ENCODE measurements around the gene ENPP7.

Gene ENPP7

DNA sequence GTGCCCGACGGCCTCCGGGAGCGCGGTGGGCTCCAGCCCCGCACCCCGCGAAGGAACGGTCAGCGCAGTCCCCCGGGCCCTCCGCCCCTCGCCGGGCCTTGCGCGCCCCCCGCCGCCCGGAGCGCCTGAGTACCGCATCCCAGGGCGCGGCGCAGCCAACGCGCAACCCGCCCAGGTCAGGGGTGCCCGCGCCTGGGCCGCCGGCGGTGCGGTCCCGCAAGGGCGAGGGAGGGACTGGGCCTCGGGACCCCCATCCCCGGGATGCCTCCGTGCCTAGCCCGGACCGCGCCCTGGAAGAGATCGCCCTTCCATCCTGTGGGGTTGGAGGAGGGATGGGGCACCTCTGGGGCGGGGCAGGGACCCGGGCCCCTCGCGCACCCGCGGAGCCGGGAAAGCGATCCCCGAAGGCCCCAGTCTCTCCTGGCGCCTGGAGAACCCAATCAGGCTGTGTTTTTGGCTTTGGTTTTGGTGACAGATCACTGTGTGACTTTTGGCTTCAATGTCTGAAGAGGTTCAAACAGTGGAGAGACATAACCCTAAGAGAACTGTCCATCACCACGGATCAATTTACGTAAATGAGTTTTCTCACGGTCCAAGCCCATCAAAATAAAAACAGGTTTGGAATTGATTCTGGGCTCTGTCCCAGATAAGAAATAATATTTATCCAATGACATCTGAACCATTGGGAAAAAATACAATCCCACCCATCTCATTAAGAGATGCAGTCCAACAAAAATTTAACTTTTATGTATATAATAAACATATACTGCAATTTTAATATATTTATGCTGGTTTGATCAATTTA lies 17.8 kb downstream of the ENPP7 start:
- no peaks in the 10 kb centered on the region for H3K9me3 ChIP-seq (ENCODE audit: insufficient read depth, low read length)
- H3K4me1 ChIP-seq (ENCODE audit: low read length), result peaks cover 35% of the 10 kb centered on the region
- no peak overlapping the region for H3K9ac ChIP-seq (ENCODE audit: low read length)
- H3K4me2 ChIP-seq (ENCODE audit: low read length), result no peak overlapping the region
- no peaks in the 10 kb centered on the region for H3K79me2 ChIP-seq (ENCODE audit: low read length)
- peaks cover 9% of the 10 kb centered on the region; the same call in 1 of the 2 replicates for H3K27me3 ChIP-seq (ENCODE audit: low read depth, low read length)
- H3K4me3 ChIP-seq (ENCODE audit: low read length), result no peak overlapping the region
- H4K20me1 ChIP-seq (ENCODE audit: insufficient read depth, low read length), result no peaks in the 10 kb centered on the region
- TF ChIP-seq, protein P1, sequence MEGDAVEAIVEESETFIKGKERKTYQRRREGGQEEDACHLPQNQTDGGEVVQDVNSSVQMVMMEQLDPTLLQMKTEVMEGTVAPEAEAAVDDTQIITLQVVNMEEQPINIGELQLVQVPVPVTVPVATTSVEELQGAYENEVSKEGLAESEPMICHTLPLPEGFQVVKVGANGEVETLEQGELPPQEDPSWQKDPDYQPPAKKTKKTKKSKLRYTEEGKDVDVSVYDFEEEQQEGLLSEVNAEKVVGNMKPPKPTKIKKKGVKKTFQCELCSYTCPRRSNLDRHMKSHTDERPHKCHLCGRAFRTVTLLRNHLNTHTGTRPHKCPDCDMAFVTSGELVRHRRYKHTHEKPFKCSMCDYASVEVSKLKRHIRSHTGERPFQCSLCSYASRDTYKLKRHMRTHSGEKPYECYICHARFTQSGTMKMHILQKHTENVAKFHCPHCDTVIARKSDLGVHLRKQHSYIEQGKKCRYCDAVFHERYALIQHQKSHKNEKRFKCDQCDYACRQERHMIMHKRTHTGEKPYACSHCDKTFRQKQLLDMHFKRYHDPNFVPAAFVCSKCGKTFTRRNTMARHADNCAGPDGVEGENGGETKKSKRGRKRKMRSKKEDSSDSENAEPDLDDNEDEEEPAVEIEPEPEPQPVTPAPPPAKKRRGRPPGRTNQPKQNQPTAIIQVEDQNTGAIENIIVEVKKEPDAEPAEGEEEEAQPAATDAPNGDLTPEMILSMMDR (IDR thresholded peaks at IDR 0.05; ENCODE audit: low read depth, low read length), result no peak
- no peak for TF ChIP-seq EZH2phosphoT487 (IDR thresholded peaks at IDR 0.05; ENCODE audit: low read depth)
- H2AFZ ChIP-seq (ENCODE audit: low read depth, low read length), result no peak overlapping the region
- no peaks in the 10 kb centered on the region for H3K36me3 ChIP-seq (replicated peaks; ENCODE audit: low read depth, low read length)
- H3K27ac ChIP-seq (ENCODE audit: low read length), result no peak overlapping the region

DNA sequence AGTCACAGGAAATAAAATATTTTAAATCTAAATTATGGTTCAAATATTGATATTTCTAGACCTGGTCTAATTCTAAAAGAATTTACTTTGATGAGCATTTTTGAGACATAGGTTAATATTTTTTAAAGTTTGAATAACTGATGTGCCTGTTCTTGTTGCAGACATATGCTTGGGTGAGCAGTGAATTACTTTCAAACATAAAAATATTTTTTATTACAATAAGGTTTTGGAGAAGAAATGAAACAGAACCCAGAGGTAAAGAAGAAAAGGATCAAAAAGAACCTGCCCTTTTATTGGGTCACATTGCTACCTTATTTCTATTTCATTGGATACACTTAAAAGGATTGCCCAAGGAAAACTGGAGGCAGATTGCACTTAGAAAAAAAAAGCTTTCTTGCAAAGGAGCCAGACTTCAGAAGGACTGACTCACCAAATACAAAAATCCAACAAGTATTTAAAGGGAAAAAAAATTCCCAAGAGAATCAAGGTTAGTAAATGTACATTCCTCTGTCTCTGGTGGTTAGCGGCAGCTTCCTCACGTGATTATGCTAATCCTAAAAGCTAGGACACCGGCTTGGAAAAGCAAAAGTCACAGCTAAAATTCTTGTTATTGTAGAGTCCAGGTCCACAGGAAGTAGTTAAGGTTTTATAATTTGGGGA lies 18.5 kb downstream of the ENPP7 start:
- TF ChIP-seq, protein P1 (IDR thresholded peaks at IDR 0.05; ENCODE audit: low read depth, low read length), result no peak
- no peak for TF ChIP-seq EZH2phosphoT487 (IDR thresholded peaks at IDR 0.05; ENCODE audit: low read depth)
- Histone ChIP-seq H3K27me3 (ENCODE audit: low read depth, low read length) (peaks cover 9% of the 10 kb centered on the region; the same call in 1 of the 2 replicates), H3K79me2 (ENCODE audit: low read length) (no peaks in the 10 kb centered on the region), H3K4me1 (ENCODE audit: low read length) (peaks cover 35% of the 10 kb centered on the region), H3K4me3 (ENCODE audit: low read length) (no peak overlapping the region), H3K9me3 (ENCODE audit: insufficient read depth, low read length) (no peaks in the 10 kb centered on the region), H2AFZ (ENCODE audit: low read depth, low read length) (no peak overlapping the region), H4K20me1 (ENCODE audit: insufficient read depth, low read length) (no peaks in the 10 kb centered on the region), H3K36me3 (replicated peaks; ENCODE audit: low read depth, low read length) (no peaks in the 10 kb centered on the region), H3K4me2 (ENCODE audit: low read length) (no peak overlapping the region), H3K27ac (ENCODE audit: low read length) (no peak overlapping the region), H3K9ac (ENCODE audit: low read length) (no peak overlapping the region)

DNA sequence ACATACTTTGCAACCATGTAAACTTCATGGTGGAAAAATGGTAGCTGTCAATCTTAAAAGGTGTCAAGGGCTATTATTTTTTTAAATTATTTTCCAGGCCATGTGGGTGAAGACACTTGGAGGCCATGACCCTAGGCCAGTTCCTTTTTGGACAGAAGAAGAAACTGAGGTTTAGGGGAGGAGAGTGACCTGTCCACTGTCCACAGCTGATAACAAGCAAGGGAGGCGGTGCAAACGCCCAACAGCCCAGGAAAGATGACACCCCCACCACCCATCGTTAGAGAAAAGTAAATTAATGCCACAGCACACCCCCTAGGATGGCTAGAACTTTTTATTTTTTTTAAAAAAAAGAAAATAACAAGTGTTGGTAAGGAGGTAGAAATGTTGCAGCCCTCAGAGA lies 19.2 kb downstream of the ENPP7 start:
- Histone ChIP-seq H3K27me3 (ENCODE audit: low read depth, low read length) (peaks cover 9% of the 10 kb centered on the region; the same call in 1 of the 2 replicates), H4K20me1 (ENCODE audit: insufficient read depth, low read length) (no peaks in the 10 kb centered on the region), H3K27ac (ENCODE audit: low read length) (no peak overlapping the region), H2AFZ (ENCODE audit: low read depth, low read length) (no peak overlapping the region), H3K36me3 (replicated peaks; ENCODE audit: low read depth, low read length) (no peaks in the 10 kb centered on the region), H3K9ac (ENCODE audit: low read length) (no peak overlapping the region), H3K4me3 (ENCODE audit: low read length) (no peak overlapping the region), H3K4me2 (ENCODE audit: low read length) (no peak overlapping the region), H3K9me3 (ENCODE audit: insufficient read depth, low read length) (no peaks in the 10 kb centered on the region), H3K79me2 (ENCODE audit: low read length) (no peaks in the 10 kb centered on the region), H3K4me1 (ENCODE audit: low read length) (peaks cover 31% of the 10 kb centered on the region)
- TF ChIP-seq EZH2phosphoT487 (IDR thresholded peaks at IDR 0.05; ENCODE audit: low read depth), result no peak
- TF ChIP-seq, protein P1 (IDR thresholded peaks at IDR 0.05; ENCODE audit: low read depth, low read length), result no peak
